GM18909 (cell line): Measurements from ENCODE around the gene NPW.
A peak's percentile ranks its signal among the peaks of the same experiment; 100 is the strongest.
"Not testable (repeated sequence)": the region's sequence is repeated elsewhere in the genome, so short reads cannot be mapped to it uniquely, and the experiment has no call there.

Experiments used
- ATAC-seq: cut with Tn5 transposase; IDR thresholded peaks from one replicate; pipeline ENCODE4 v1.9.1; 2021; ENCODE audit warnings: mild to moderate bottlenecking; ENCODE audit not compliant: unreplicated experiment, poor library complexity

Gene NPW

GRCh38 chr16:1999866-2000514 lies 19.6 kb upstream of the NPW start:
- ATAC-seq = no peak

GRCh38 chr16:2001035-2001434 lies 18.6 kb upstream of the NPW start:
- no peak for ATAC-seq

- no peak for ATAC-seq
These were observed 17.9 kb upstream of the NPW start for GRCh38 chr16:2001456-2002355.

- ATAC-seq = no peak
These were observed 17.0 kb upstream of the NPW start for GRCh38 chr16:2002406-2003230.

- no peak for ATAC-seq
These were observed 16.3 kb upstream of the NPW start for GRCh38 chr16:2003231-2003826.

GRCh38 chr16:2003827-2004641 lies 15.6 kb upstream of the NPW start:
- ATAC-seq = peak; percentile 51

- ATAC-seq = no peak
These were observed 14.6 kb upstream of the NPW start for GRCh38 chr16:2004795-2005517.

GRCh38 chr16:2005646-2006045 lies 13.9 kb upstream of the NPW start:
- ATAC-seq = no peak

- ATAC-seq = no peak
These were observed 13.3 kb upstream of the NPW start for GRCh38 chr16:2006317-2006716.

- no peak for ATAC-seq
These were observed 12.3 kb upstream of the NPW start for GRCh38 chr16:2007081-2007836.

- no peak for ATAC-seq
These were observed 11.5 kb upstream of the NPW start for GRCh38 chr16:2008009-2008526.

GRCh38 chr16:2008631-2009163 lies 10.9 kb upstream of the NPW start:
- peak; percentile 2 for ATAC-seq

GRCh38 chr16:2009164-2009711 lies 10.3 kb upstream of the NPW start:
- peak; percentile 36 for ATAC-seq

- peak; percentile 82 for ATAC-seq
These were observed 9.6 kb upstream of the NPW start, which contains the start of gene ZNF598 for GRCh38 chr16:2009791-2010510. Gene ZNF598, minus strand, starts transcription at chr16:2009821.

- ATAC-seq = not testable (repeated sequence)
These were observed 7.9 kb upstream of the NPW start for GRCh38 chr16:2011726-2012125.

GRCh38 chr16:2013527-2013926 lies 6.1 kb upstream of the NPW start:
- no peak for ATAC-seq
